Stimulated activated CD4-positive, alpha-beta T cell treated with anti-CD3 and anti-CD28 coated beads, Interleukin-15, amount 100 ng/mL, for 1 hour (primary cell): Measurements from ENCODE around the gene DIABLO.
A peak's percentile ranks its signal among the peaks of the same experiment; 100 is the strongest.
"Not testable (repeated sequence)": the region's sequence is repeated elsewhere in the genome, so short reads cannot be mapped to it uniquely, and the experiment has no call there.

Experiments
- DNase-seq, 2 donors: peaks; one replicate each; pipeline ENCODE4 v3.0.0-alpha.2; 2020; ENCODE audit warnings: low read depth in 1 of 2, low spot score in 1 of 2

The DIABLO gene

GRCh38 chr12:122190842-122191668 is 34.8 kb downstream of the DIABLO start:
- peak in 1 of 2 donors; percentile 50 for DNase-seq

DNA sequence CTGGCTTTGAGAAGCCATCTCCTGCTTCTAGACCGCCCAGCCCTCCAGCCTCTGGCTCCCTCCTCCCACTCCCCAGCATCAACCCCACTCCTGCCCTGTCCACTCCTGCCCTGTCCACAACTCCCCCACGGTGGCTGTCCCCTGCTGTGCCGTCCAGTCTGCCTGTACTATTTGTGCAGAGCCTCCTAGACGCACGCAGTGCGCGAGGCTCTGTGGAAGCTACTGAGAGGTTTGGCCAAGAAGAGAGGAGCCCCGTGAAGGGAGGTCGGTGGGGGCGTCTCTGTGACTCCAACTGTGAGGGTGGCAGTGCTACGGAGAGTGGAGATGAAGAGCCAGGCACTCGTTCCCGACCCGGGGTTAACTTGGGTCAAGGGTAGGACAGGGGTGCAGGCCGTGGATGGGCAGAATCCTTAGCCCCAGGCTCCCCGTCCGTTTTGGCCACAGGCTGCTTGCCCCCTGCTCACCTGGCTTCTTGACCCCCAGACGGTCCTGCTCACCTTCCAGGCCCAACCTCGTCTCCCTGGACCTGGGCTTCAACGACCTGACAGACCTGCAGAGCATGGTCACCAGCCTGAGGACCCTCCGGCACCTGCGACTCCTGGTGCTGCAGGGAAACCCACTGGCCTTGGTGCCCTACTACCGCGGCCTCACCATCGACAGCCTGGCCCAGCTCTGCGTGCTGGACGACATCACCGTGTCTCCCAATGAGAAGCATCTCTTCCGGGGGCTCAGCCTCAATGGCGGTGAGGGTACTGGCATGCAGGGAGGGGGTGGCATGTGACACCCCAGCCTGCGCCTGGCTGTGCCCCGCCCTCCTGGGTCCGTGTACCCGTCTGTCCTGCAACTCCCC is 36.0 kb downstream of the DIABLO start:
- DNase-seq = no peak

DNA sequence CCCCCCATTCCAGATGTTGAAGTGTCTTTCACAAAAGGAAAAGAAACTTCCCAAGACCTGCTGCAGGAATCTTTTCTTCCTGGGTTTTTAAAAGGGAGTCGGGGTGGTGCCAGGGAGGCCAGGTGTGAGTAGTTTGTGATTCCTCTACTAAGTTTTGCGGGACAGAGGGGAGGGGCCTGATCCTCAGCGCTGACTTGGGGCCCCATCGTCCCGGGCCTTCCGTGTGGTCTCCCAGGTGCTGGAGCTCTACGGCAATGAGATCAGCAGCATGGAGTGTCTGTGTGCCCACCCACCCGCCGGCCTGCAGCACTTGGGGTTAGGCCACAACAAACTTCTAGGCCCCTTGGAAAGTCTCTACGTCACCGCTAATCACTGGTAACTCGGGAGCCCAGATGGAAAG is 38.4 kb downstream of the DIABLO start:
- no peak for DNase-seq

DNA sequence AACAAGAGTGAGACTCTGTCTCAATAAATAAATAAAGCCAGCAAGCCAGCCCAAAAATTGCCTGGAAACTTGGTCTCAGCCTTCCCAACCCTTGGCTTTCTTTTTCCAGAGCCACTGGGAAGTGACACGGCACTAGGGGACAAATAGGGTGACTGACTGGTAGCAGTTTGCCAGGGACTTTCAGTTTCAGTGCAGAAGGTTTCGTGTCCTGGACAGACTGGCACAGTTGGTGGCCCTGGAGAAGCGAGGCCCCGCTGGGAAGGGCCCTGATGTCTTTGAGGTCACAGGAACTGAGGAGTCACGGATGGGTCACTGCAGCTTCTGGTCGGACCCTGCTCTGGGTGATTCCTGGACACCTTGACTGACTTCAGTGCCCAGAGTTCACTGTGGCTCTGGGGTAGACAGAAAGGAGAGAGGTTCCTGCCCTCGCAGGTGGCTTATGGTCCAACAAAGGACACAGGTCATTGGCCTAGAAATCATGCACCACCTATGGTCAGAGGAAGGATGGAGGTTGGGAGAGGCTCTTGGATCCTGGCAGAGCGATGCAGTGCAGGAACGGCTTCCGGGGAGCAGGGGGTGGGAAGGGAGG is 40.3 kb downstream of the DIABLO start:
- DNase-seq = no peak

- no peak for DNase-seq
Measured at GRCh38 chr12:122185079-122185478, 40.8 kb downstream of the DIABLO start.

GRCh38 chr12:122184517-122184916 is 41.3 kb downstream of the DIABLO start:
- DNase-seq = no peak

- no peak for DNase-seq
Measured at GRCh38 chr12:122183588-122183940, 42.3 kb downstream of the DIABLO start.

DNA sequence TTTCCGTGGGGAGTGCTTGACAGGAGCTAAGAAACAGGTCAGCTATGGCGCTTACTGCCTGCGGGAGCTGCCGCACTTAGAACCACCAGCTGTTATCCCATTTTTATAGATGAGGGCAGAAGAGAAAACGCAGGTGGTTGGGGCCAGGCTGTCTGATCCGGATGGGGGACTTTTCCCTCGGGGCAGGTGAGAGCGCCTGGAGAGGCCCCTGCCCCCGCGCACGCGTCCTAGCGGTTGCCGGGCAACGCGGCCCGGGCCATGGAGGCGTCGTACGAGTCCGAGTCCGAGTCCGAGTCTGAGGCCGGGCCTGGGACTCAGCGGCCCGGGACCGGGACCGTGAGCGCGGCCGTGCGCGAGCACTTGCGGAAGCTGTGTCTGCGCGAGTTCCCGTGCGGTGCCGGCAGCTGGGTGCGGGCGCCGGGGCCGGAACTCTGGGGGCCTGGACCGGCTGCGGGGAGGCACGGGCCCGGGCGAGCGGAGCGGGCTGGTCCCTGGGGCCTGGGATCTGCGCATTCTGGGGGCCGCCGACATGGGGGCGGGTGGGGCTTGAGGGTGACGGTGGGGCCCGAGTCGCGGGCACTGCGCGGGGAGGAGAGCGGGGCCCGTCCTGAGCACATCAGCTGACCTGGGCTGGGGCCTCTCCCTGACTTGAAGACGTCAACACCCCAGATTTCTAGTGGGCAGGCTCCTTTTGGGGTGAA is 42.8 kb downstream of the DIABLO start, which contains the start of gene LRRC43:
Gene LRRC43, plus strand, starts transcription at position 237 of the 701 bp plus-strand sequence. Its CDS starts 22 bp downstream, at position 259.
- DNase-seq = no peak

GRCh38 chr12:122176473-122176872 is 49.4 kb downstream of the DIABLO start:
- not testable (repeated sequence) for DNase-seq

DNA sequence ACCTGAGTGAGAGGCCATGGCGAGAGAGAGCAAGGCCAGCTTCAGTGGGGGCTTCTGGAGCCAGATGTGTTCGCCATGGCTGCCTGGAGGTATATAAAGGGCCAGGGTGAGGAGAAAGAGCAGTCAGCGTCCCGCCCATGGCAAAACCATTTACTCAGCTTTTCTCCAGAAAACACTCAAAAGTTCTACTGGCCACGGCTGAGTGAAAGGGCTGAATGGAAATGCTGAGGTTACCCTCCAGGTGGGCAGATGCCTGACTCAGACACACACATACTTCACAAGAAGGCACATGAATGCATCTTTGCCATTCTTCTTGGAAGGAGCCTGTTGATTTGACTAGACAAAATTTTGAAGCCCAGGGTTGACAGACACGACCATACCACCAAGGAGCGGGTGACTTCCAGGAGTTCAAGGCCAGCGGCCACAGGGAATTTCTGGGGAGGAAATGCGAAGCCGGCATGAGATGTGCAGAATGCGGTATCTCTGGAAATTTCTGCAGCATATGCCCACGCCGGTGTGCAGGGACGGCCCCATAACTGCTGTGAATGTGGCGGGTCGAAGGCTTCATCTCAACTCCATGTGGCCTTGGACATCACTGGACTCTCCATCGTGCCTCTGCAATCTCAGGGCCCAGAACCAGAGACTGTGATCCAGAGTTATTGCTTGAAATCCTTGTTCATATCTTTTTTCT is 51.6 kb downstream of the DIABLO start, which contains the start of gene IL31:
Gene IL31, minus strand, starts transcription at position 67 of the 691 bp plus-strand sequence. Its CDS starts 49 bp downstream, at position 18.
- DNase-seq = no peak

GRCh38 chr12:122172262-122172939 is 53.5 kb downstream of the DIABLO start:
- DNase-seq = no peak

GRCh38 chr12:122171399-122171798 is 54.5 kb downstream of the DIABLO start:
- DNase-seq = no peak

- DNase-seq = no peak
Measured at GRCh38 chr12:122168492-122168891, 57.4 kb downstream of the DIABLO start.

DNA sequence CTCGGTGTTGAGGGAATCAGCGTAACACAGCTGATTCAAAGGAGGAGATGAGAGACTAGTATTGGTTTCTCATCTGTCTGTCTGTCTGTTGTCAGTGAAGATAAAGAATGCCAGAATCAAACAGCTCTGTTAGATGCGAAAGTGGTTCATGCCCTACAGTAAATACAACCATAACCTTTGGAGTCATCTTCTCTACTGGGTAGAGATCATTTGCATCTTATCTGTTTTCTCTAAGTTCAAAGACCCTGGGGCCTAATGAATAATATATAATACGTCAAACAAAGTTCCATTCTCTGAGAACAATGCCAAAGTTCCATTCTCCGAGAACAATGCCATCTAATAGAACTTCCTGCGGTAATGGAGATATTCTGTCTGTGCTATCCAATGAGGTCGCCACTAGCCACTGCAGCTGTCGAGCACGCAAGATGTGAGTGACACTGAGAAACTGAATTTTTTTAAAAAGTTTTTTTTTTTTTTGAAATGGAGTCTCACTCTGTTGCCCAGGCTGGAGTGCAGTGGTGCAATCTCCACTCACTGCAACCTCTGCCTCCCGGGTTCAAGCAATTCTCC is 58.4 kb downstream of the DIABLO start:
- no peak for DNase-seq

GRCh38 chr12:122166422-122167349 is 59.2 kb downstream of the DIABLO start:
- DNase-seq = no peak

DNA sequence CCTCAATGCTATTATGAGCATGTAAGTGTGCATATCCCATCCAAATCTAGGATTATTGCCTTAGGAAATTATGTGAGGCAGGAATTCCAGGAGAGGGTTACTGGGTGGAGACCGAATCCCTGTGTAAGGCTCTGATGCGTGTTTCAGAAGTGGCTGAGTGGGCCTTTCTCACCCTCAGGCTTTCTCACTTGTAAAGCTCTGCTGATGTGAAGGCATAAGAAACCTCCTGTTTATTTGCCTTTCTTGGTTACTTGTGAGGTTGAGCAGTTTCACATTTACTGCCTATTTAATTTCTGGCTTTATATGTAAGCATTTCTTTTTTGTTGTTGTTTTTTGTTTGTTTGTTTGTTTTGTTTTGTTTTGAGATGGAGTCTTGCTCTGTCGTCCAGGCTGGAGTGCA is 62.9 kb downstream of the DIABLO start:
- no peak for DNase-seq

DNA sequence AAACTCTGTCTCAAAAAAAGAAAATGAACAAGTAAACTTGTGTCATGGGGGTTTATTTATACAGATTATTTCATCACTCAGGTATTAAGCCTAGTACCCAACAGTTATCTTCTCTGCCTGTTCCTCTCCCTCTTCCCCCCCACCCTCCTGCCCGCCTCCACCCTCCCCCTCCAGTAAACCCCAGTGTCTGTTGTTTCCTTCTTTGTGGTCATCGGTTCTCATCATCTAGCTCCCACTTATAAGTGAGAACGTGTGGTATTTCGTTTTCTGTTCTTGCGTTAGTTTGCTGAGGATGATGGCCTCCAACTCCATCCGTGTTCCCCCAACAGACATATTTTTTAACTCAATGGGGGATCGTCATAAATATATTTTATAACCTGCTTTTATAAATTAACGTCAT is 64.2 kb downstream of the DIABLO start:
- no peak for DNase-seq

GRCh38 chr12:122160761-122161160 is 65.1 kb downstream of the DIABLO start:
- DNase-seq = no peak
